Right forelimb (tissue), 1 donor: ENCODE data around the gene PRKAA1.
A peak's percentile ranks its signal among the peaks of the same experiment; 100 is the strongest.
"Not testable (repeated sequence)": the region's sequence is repeated elsewhere in the genome, so short reads cannot be mapped to it uniquely, and the experiment has no call there.

ENCODE experiments used
- DNase-seq: peaks from one replicate; pipeline ENCODE4 v3.0.0-alpha.2; 2018

Gene PRKAA1

DNA sequence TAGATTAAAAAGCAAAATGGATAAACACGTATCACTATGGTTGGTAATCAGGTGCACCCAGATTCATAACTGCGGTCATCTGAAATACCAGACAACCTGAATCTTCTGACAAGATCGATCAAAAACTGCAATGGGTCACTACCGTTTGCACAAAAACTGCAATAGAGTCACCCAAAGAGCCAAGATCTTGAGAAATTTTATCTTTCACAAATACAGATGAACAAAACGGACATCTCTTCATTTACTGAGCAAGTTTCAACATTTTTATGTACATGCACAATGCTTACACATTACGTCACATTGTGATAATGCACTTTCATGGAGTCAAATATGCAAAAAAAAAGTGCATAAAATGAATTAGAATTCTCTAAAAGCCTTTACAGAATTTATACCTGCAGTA lies 18.6 kb downstream of the PRKAA1 start:
- no peak for DNase-seq

DNA sequence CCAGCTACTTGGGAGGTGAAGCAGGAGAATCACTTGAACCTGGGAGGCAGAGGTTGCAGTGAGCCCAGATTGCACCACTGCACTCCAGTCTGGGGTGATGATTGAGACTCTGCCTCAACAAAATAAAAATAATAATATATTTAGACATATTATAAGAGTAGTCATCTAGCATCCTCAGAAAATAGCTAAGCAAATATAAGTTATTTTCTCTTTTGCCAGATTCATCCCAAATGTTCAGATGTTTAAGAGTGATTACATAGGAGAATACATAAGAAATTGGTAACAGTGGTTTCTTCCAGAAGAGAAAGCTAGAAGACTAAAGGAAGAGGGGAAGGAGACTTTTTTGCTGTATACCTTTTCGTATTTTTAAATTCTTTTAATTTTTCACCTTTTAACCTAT lies 20.0 kb downstream of the PRKAA1 start:
- DNase-seq = no peak

DNA sequence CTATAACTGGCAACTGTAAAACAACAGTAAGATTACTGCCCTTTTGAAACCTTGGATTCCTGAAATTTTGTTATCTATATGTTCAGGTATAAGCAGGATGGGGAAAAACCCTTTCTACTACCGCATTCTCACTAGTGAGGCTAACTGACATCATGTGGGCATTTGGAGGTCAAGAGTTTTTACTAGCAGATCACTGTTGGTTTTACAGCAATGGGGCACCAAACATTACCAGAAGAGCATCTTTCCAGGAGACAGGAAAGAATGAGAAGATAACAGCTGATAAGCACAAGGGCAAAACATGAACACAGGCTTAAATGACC lies 21.6 kb downstream of the PRKAA1 start:
- DNase-seq = no peak

- no peak for DNase-seq
These were observed 22.1 kb downstream of the PRKAA1 start for GRCh38 chr5:40775846-40776657.

DNA sequence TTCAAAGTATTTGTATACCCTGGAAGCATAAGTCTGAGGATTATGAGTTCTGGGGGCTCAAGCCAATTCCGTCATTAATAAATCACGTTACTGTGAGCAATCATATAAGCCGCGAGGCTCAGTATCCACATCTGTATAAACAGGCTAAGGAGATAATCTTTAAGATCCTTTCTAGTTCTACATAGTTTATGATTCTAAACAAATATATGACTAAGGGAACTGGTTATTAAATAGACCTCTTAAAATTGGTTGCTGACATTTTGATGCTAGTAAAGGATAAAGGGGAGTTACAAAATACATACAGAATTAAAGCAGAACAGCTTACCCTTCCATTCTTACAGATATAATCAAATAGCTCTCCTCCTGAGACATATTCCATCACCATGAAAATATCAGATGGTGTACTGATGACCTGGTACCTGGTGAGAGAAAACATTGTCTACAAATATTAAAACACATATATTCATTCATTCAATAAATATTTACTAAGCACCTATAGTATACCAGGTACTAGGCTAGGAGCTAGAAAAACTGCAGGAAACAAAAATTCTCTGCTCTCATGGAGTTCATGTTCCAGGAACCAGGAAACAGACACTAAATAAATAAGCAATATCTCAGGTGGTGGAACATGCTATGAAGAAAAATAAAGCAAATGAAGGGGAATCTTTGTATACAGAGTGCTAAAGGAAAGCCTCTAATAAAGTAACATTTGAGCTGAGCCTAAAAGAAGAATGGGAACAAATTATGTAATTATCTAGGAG lies 22.9 kb downstream of the PRKAA1 start:
- no peak for DNase-seq

DNA sequence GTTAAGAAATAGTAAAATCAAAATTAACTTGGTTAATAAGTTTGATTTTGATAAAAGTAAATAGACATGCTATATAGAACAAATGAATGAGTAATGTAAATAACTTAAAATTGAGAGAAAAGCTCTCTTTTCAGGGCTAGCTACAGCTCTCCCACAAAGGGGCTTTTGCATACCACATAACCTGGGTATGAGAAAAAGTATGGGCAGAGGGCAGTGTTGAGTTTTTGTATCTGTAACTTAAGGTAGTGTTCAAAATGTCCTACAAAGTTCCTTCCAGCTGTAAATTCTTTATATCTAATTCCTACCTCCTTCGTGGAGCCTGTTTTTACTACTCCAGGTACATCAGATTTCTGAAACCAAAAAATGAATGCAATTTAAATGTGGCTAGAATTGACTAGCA lies 23.6 kb downstream of the PRKAA1 start:
- DNase-seq = no peak

- no peak for DNase-seq
These were observed 27.4 kb downstream of the PRKAA1 start for GRCh38 chr5:40770764-40771163.

DNA sequence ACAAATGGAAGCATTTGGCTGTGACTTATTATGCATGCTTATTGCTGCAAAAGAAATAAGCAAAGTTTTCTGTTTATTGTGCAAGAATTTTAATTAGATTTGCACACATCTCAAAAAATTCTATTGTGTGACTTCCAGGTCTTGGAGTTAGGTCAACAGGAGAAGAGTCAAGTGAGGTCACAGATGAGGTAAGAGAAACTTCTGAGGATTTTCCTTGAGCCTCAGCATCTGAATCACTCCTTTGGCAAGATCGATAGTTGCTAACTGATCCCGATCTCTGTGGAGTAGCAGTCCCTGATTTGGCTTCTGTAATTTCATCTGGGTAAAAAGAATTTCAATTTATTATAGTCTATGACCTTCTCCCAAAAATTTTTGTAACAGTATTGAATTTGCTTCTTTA lies 35.5 kb downstream of the PRKAA1 start:
- no peak for DNase-seq

GRCh38 chr5:40757400-40757799 lies 40.8 kb downstream of the PRKAA1 start:
- no peak for DNase-seq

GRCh38 chr5:40755407-40756365 lies 42.5 kb downstream of the PRKAA1 start, which contains the start of gene TTC33:
Gene TTC33 (minus strand): TSS chr5:40755961. CDS start chr5:40747018, 8,943 bp downstream.
- peak; percentile 95 for DNase-seq

DNA sequence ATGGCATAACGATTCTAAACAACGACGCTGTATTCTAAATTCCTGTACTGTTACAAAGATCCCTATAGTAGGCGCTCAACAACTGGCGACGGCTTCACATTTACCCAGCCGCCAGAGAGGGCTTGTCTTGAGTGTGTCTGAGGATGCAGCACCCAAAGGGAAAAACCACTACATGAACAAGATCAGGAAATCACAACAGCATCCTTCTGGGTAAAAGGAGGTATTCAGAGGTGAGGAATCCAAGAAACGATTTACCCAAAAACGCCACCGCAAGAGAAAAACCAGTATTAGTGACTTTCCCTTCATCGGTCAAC lies 43.1 kb downstream of the PRKAA1 start:
- DNase-seq = peak; percentile 80

GRCh38 chr5:40754381-40755092 lies 43.6 kb downstream of the PRKAA1 start:
- no peak for DNase-seq

DNA sequence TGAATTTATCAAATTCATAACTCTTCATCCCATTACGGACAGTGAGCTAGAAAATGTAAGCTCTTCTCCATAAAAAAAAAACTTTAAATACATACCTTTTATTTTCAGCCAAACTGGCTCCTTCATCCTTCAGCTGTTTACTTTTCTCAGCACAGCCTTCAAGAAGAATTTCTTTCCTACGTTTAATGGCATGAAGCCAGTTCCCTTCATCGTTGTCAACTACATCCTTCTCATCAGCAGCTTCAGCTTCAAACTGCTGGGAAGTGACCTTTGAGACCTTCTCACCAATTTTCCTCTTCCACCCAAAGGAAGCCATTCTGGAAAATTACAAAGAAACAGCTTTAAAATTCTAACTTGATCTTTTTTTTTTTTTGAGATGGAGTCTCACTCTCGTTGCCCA lies 51.5 kb downstream of the PRKAA1 start:
- DNase-seq = no peak

DNA sequence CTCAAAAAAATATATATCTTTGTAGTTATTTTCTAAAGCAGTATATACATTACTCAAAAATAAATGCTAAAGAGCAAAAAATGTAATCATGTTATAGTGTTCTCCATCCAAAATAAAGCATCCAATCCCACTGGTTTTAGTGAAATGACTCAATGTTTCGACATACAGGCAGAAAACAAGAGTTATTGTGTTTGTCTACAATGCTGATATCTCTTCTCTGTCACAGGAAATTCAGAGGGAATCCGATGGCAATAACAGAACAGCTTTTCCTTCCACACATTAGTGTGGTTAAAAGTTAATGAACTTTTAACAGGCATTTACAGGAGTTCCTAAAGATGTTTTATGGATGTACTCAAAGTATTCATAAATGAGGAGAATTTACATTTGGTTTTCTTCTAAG lies 54.4 kb downstream of the PRKAA1 start:
- DNase-seq = no peak

DNA sequence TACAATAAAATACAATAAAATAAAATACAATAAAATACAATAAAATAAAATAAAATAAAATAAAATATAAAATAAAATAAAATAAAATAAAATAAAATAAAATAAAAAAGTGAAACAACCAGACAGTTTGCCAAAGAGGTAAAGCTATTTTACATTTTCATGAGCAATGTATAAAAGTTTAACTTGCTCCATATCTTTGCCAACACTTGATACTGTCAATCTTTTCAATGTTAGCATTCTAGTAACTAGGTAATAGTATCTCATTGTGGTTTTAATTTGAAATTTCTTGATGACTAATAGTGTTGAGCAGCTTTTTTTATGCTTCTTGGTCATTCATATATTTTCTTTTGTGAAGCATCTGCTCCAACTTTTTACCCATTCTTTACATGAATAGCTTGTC lies 59.7 kb downstream of the PRKAA1 start:
- DNase-seq = no peak

DNA sequence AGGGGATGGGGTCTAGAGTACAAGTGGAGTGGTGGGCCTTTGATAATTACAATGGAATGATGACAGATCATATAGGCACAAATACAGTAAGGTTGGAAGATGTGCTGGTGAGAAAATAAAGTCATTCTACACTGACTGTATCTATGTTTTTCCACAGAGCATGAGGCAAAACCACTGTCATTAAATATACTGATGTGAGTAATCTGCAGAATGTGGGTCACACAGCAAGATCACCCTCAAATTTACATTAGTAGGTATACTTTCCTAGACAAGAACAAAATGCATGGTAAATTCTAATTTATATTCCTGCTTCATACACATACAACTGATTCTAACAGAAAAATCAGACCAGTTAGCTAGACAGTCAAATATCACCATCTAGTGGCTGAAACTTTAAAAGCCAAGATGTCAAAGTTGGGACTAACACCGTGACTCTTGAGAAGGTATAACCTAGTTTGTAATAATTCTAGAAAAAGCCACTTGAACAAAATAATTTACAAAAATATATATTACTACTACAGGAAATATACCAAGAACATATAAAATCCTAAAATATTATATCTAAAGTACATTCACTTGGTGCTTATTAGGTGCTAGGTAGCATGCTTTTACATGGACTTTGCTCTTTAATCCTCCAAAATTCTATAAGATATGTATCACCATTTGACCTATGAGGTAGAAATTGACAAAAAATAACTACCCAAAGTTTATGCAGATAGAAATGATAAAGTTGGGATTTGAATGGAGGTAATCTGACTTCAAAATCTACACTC lies 61.9 kb downstream of the PRKAA1 start:
- DNase-seq = no peak

DNA sequence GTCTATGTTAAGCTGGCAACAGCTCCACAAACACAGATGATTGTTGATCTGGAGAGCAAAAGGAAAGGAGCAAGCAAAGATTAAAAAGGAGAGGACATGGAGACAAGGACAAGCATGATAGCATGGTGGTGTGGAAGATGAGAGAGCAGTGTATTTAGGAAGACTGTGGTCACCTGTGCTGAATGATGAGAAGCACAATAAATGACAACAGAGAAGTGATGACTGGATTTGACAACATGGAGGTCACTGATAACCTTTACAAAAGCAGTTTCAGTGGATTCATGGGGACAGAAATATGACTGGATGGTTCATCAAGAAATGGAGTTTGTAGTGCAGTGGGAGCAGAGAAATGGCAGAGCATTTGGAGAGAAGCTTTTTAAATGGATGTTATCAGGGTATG lies 62.6 kb downstream of the PRKAA1 start:
- no peak for DNase-seq

DNA sequence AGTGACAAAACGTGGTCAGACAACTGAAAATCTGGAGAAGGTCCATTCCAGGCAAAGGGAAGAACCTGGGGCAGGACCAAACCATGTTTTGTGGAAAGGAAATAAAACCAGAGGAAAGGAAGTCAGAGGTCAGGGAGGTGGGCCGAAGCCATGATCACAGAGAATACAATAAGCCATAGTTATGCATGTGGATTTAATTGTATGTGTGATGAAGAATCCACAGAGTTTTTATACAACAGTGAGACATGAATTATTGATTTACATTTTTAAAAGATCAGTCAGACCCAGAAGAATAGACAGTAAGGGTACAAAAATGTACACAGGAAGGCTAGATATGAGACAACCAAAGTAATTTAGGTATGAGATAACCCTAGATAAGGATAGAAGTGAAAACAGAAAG lies 63.2 kb downstream of the PRKAA1 start:
- no peak for DNase-seq

DNA sequence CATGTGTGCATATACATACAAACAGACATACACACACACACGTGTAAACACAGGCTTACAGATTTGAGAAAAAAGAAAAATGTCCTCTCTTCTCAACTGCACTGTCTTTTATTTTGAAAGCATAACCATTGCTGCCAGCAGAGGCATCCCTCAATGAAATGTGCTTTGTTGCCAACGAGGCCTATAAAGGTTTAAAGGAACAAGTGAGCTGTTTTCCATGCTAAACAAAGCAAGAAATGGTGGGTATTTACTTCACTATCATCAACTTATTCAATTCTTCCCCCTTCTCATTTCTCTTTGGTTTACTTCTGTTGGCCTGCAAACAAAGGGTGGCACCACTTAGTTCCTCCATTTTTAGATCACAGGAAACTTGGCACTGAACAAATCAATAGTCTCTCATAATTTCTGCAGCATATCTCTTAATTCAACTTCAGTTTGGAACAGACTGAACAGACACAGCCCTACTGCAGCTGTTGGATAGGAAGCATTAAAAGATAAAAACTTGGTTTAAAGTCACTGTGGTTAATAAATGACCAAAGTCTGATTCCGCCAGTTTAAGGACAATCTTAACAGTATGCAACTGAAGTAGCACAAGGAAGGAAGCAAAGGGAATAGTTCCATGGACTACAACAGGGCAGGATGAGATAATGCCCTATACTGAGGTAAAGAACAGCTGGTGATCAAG lies 64.2 kb downstream of the PRKAA1 start:
- DNase-seq = no peak

DNA sequence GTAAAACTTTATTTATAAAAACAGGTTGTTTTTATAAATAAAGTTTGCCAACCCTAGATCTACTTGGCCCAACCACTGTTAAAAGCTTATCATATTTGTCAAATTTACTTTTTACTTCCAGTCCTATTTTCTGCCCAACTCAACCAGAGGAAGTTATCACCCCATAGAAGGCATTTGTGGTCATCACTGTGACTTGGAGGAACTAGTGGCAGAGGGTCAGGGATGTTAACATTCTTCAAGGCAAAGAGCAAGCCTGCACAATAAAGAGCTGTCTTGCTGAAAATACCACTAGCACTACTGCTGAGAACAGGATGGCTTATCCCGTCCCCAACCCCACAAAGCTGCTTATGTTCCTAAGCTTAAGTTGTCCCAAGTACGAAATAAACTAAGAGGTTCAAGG lies 64.7 kb downstream of the PRKAA1 start:
- no peak for DNase-seq

- not testable (repeated sequence) for DNase-seq
These were observed 75.7 kb downstream of the PRKAA1 start for GRCh38 chr5:40722497-40722911.
